Pancreas (tissue), 10 donors: ENCODE measurements around the gene TCTN3. TPM values are rescaled to one million over a fixed set of nuclear protein-coding genes. Genes with fewer than 3 reads are reported as not detected.

Experiments used
- ATAC-seq, 4 donors: fragments of 200-7000 bp; cut with Tn5 transposase; one replicate each; pipeline versions ENCODE4 v1.8.0 to v1.9.1; 2020; ENCODE audit warnings: mild to moderate bottlenecking in 4 of 4, moderate library complexity in 4 of 4
- DNase-seq, 6 donors: peaks; one replicate each; pipeline ENCODE4 v3.0.0-alpha.2; 2020
- FAIRE-seq: peaks from 2 replicates; lab custom pipeline; 2012; peaks lifted over from hg19 to GRCh38; lab: Jason Lieb, UNC
- H3K27ac ChIP-seq, 4 donors: fragments of 200-600 bp; sonication (generic); 1 replicate in 3 of 4; 2 replicates in 1 of 4; pipeline versions ENCODE4 v1.5.0 to v1.8.0; 2020
- H3K27me3 ChIP-seq, 4 donors: fragments of 200-600 bp; one replicate each; pipeline ENCODE4 v1.8.0; 2021
- H3K36me3 ChIP-seq, 3 donors: fragments of 200-600 bp; sonication (generic) in 1 of 3; one replicate each; pipeline versions ENCODE4 v1.5.0 to v1.8.0; 2020 to 2021
- H3K4me1 ChIP-seq, 3 donors: fragments of 200-600 bp; one replicate each; pipeline ENCODE4 v1.8.0; 2021
- H3K4me3 ChIP-seq, 4 donors: fragments of 200-600 bp; sonication (generic) in 2 of 4; one replicate each; pipeline versions ENCODE4 v1.5.0 to v1.8.0; 2020 to 2021
- H3K9me3 ChIP-seq, 4 donors: fragments of 200-600 bp; one replicate each; pipeline ENCODE4 v1.8.0; 2021
- CTCF ChIP-seq, 4 donors: fragments of 200-600 bp; sonication (generic) in 3 of 4; IDR thresholded peaks; one replicate each; pipeline versions ENCODE4 v1.5.0 to v1.8.0; 2021; ENCODE audit warnings: antibody characterized with exemption in 4 of 4
- WGBS, 2 donors: extraction: QIAGEN DNeasy Blood & Tissue Kit; methylation state at CpG; one replicate each; pipeline ENCODE4 v1.1.7; 2013; 5-methylcytosine and 5-hydroxymethylcytosine counted together
- intact Hi-C, 3 donors: fragments of 100-400 bp; cut with DNase I; formaldehyde crosslinking; loops; one replicate each; pipeline versions ENCODE4 v1.11.1 to v1.14.2; 2022
- polyA plus RNA-seq, 2 donors: library from polyadenylated mRNA; stranded (reverse); fragments of 200-250 nt; gene quantifications; one replicate each; pipeline ENCODE4 v1.2.3, GENCODE V29; 2013
- total RNA-seq, 6 donors: library from RNA; stranded (reverse); fragmentation: NEBNext Ultra II Directional in 4 of 6; extraction: Animal tissue kit (Norgen Biotek cat#: 25700) in 4 of 6; gene quantifications; one replicate each; pipeline versions ENCODE4 v1.2.1 to v1.2.4, GENCODE V29; 2021 to 2023
- donor health status: healthy with polysubstance abuse.
- donor health status: DM: no; HTN: no; CAD: no; lungs with moderate emphysema.
- donor health status: DM: no; HTN: no; CAD: no.
- donor health status: control.
- donor health status: control.
- donor health status: Bipolar disorder and iron deficiency.
- donor health status: DM: yes; HTN: yes; CAD: no.
- donor health status: DM: no; HTN: no; CAD: no.
- donor health status: DM: no; HTN: no; CAD: no.
- donor health status: DM: yes; HTN: yes; CAD: no.

The TCTN3 gene
- 10 to 100 TPM in 5 of 6 donors, 1 to 10 TPM in 1; 8.9 to 25.5 (median 16.7) TPM for total RNA-seq
- polyA plus RNA-seq: 10 to 100 TPM in 1 of 2 donors, 1 to 10 TPM in 1; 8.1 to 16.8 TPM

GRCh38 chr10:95693668-95694534, at the start of gene TCTN3:
TSS of gene TCTN3 (minus strand) at chr10:95693927. CDS start at chr10:95693899, 28 bp downstream.
- WGBS, 2 donors: 0% methylated on average over 49 to 53 of the region's 53 CpGs
- peak within 1 kb of the TSS; percentile 69 to 77 (median 72) for H3K4me3 ChIP-seq
- H3K27me3 ChIP-seq: no peaks in the 10 kb centered on the region
- no peaks in the 10 kb centered on the region for H3K9me3 ChIP-seq
- peak; percentile 98 for FAIRE-seq
- H3K4me1 ChIP-seq: peaks cover 0 to 15% (median 0%) of the 10 kb centered on the region in 3 donors
- H3K27ac ChIP-seq: peak within 1 kb of the TSS; percentile 34 to 79 (median 47)
- intact Hi-C loops: loop anchor here in 1 of 3 donors (10.0 kb wide), 1 partner anchor 141 kb away; no protein-coding TSS in a partner anchor
- peaks cover 0 to 3% (median 0%) of the 10 kb centered on the region in 3 donors for H3K36me3 ChIP-seq
- TF ChIP-seq CTCF (IDR thresholded peaks at IDR 0.05): peak; percentile 98 to 99 (median 99)
- peak; percentile 95 to 99 (median 98) for DNase-seq
- ATAC-seq: peak; percentile 99 to 100 (median 100)

- DNase-seq (no peak), ATAC-seq (no peak), FAIRE-seq (no peak)
- Histone ChIP-seq H3K4me1 (peaks cover 0 to 11% (median 0%) of the 10 kb centered on the region in 3 donors), H3K36me3 (no peaks in the 10 kb centered on the region), H3K9me3 (no peaks in the 10 kb centered on the region), H3K4me3 (no peak overlapping the region), H3K27ac (peak overlapping the region in 1 of 4 donors; percentile 37), H3K27me3 (no peaks in the 10 kb centered on the region)
- TF ChIP-seq CTCF (IDR thresholded peaks at IDR 0.05): no peak
- intact Hi-C loops: no loop called here
- WGBS, 2 donors: 69 to 86% methylated on average over 2 of the region's 2 CpGs
These were observed 49.3 kb upstream of the TCTN3 start for GRCh38 chr10:95742962-95743535.

GRCh38 chr10:95742485-95742884, 48.8 kb upstream of the TCTN3 start:
- Histone ChIP-seq H3K9me3 (no peaks in the 10 kb centered on the region), H3K4me1 (peaks cover 0 to 11% (median 0%) of the 10 kb centered on the region in 3 donors), H3K36me3 (no peaks in the 10 kb centered on the region), H3K27me3 (no peaks in the 10 kb centered on the region), H3K4me3 (no peak overlapping the region), H3K27ac (peak overlapping the region in 2 of 4 donors; percentile 17 to 37)
- ATAC-seq: peak; percentile 85 to 95 (median 92)
- peak; percentile 70 for FAIRE-seq
- DNase-seq: peak in 4 of 6 donors; percentile 53 to 69 (median 59)
- TF ChIP-seq CTCF (IDR thresholded peaks at IDR 0.05): no peak
- intact Hi-C loops: no loop called here
- 16% methylated on average over 3 of the region's 3 CpGs for WGBS, 2 donors

- peak overlapping the region in 2 of 4 donors; percentile 17 to 37 for H3K27ac ChIP-seq
- DNase-seq (no peak), ATAC-seq (peak in 3 of 4 donors; percentile 56 to 76 (median 74)), FAIRE-seq (no peak)
- peaks cover 0 to 11% (median 0%) of the 10 kb centered on the region in 3 donors for H3K4me1 ChIP-seq
- no peaks in the 10 kb centered on the region for H3K9me3 ChIP-seq
- intact Hi-C loops: no loop called here
- WGBS, 2 donors: 61 to 65% methylated on average over 6 of the region's 6 CpGs
- no peak overlapping the region for H3K4me3 ChIP-seq
- no peaks in the 10 kb centered on the region for H3K36me3 ChIP-seq
- no peak for TF ChIP-seq CTCF (IDR thresholded peaks at IDR 0.05)
- no peaks in the 10 kb centered on the region for H3K27me3 ChIP-seq
These were observed 48.2 kb upstream of the TCTN3 start for GRCh38 chr10:95741807-95742467.
